ENCODE measurements around the gene DDR2.
"Not testable (repeated sequence)": the region's sequence is repeated elsewhere in the genome, so short reads cannot be mapped to it uniquely, and the experiment has no call there.

DDR2 gene

DNA sequence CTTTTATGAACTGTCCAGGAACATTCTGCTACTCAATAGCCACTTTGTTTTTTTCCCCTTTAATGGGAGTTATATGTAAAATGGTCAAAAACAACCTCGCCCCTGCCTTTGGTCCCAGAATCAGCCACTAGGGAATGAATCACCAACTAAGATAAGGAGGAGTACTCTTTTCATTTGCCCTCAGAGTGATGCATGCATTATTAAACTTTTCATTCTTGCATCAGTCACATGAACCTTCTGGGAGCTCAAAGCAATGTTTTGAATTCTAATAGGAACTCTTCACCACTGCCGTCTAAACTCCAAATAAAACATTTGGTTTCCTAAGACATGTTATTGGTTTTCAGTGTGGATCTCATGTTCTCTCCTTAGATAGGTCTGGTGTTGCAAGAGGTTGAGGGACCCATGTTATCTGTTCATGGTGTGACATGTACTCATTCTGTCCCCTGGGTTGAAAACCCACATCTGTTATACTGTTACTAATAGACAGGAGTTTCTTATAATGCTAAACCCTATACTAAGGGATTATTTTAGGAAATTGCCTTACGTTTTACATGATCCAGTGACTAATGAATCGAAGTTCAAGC, 140.4 kb downstream of the DDR2 start:
- DNase-seq (ENCODE audit: low read depth in 2 of 2) = no peak

DNA sequence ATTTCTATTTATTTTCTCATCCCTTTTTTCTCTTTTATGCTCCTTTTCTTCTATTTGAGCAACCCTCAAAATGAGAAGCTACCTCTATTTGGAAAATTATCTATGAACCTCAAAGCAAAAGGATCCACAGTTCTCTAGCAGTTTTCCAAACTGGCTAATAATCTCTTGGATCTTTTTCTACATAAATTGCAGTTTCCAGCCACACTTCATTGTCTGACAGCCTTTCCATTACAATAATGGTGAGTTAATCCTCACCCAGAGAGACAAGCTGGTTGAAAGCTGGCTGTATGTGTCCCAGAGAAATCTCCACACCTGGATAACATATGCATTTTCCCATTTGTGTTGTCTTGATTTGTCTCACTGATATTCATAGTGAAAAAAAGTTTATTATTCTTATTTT, 141.7 kb downstream of the DDR2 start:
- DNase-seq (ENCODE audit: low read depth in 2 of 2) = no peak

- no peak for DNase-seq (ENCODE audit: low read depth in 2 of 2)
These were observed 146.8 kb downstream of the DDR2 start for GRCh38 chr1:162779043-162779442.

GRCh38 chr1:162782671-162783070, 150.4 kb downstream of the DDR2 start:
- DNase-seq (ENCODE audit: low read depth in 2 of 2) = no peak

GRCh38 chr1:162784926-162785325, 152.7 kb downstream of the DDR2 start:
- not testable (repeated sequence) for DNase-seq (ENCODE audit: low read depth in 2 of 2)

GRCh38 chr1:162788783-162789182, 156.5 kb downstream of the DDR2 start:
- not testable (repeated sequence) for DNase-seq (ENCODE audit: low read depth in 2 of 2)

- peak; percentile 42 to 58 for DNase-seq (ENCODE audit: low read depth in 2 of 2)
These were observed 158.2 kb downstream of the DDR2 start, which contains the start of gene HSD17B7 for GRCh38 chr1:162790303-162790984. TSS of gene HSD17B7 (plus strand) at chr1:162790702. CDS start at chr1:162790801, 99 bp downstream.

DNA sequence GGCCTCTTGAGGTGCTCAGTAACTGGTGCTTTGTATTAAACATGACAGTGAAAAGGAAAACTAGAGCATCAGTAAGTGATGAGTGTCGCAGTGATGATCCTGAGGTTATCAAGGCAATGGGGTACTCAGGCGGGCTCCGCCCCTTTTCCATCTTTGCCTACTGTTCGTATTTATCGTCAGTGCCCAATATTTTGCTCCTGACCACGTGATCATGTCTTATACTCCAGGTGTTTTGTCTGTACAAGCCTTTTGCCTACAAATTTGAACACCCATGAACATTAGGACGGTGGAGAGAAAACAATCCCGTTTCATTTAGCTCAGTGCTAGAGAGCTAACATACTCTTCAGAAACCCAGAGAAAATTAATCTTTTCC, 158.7 kb downstream of the DDR2 start:
- DNase-seq (ENCODE audit: low read depth in 2 of 2) = not testable (repeated sequence)

DNA sequence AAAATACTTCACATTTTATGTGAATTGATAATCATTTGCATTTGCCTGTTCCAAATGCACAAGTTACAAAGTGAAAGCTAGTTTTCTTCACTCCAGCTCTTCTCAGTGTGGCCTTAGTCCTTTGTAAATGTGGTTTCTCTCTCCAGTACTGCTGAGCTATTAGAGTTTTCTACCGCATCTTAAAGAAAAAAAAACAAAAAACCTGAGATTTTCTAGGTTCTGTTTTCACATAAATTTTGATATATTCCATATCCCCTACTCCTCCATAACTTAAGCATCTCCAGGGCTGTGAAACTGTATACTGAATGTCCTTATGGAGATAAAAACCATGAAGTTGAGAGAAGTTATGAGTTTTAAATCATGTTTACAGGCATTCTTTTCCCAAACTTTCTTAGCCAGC, 162.0 kb downstream of the DDR2 start:
- DNase-seq (ENCODE audit: low read depth in 2 of 2) = not testable (repeated sequence)

DNA sequence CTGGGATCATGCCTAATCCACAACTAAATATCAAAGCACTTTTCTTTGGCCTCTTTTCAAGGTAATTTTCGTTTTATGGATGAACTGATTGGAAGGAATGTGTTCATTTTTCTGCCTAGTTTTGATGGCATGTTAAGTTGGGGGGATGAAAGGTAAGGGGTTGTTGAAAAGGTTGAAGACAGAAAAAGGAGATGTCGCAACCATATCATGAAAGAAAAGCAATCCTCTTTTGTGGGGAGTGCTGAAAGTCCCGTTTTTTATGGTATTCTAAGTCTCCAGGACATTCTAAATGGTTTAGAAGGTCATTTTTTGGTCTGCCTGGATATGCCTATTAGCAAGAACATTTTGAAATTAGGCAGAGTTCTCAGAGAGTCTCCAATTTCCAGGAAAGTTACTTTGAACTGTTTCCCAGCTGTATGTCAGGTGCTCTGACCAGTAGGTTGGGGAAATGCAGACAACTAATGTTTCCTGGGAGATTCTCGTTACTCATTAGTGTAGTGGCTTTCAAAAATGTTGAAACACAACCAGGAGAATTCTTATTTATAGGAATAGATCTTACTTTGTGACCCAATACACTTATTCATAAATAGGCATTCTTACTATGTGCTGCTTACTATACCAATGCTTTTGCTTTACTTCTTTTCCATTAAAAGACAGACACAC, 164.5 kb downstream of the DDR2 start:
- not testable (repeated sequence) for DNase-seq (ENCODE audit: low read depth in 2 of 2)

DNA sequence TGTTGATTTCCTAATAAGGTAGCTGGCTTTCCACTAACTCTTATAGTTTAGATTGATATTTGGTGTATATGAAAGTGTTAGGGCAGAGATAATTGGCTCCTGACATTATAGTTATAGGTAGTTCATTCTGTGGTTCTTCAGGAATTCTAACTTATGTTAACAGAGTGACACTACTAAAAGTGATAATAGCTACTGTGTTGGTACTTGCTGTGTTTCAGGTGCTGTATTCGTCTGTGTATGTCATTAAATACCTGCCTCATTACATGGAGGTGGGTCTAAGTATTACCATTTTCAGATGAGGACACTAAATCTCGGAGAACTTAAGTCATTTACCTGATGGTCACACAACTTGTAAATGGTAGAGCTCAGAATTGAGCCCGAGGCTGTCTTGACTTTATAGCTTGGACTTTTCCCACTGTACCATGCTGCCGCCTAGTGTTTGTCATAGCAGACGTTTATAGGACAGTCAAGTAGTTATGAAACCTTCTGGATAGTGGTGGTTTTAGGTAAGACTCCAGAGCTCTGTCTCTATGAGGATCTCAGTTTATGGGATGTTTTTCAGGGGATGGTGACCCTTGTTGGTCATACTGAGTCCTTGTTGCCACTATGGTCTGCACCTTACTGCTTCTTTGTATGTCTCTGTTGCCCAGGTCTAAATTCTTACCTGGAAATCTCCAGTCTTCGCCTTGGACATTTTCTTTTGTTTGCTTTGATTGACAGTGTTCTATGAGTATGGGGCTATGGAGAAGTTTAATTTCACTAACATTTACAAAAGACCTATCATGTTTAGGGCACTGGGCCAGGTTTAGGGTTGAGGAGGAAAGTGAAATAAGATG, 167.9 kb downstream of the DDR2 start:
- DNase-seq (ENCODE audit: low read depth in 2 of 2) = not testable (repeated sequence)

- DNase-seq (ENCODE audit: low read depth in 2 of 2) = not testable (repeated sequence)
These were observed 175.2 kb downstream of the DDR2 start for GRCh38 chr1:162807503-162807902.

DNA sequence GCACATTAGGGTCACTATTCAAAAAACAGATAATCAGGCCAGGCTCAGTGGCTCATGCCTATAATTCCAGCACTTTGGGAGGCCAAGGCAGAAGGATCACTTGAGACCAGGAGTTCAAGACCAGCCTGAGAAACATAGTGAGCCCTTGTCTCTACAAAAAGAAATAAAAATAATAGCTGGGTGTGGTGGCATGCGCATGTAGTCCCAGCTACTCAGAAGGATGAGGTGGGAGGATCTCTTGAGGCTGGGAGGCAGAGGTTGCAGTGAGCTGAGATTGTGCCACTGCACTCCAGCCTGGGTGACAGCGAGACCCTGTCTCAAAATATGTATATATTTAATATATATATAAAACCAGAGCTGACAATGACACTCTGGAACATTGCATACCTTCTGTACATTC, 180.1 kb downstream of the DDR2 start:
- DNase-seq (ENCODE audit: low read depth in 2 of 2) = not testable (repeated sequence)

DNA sequence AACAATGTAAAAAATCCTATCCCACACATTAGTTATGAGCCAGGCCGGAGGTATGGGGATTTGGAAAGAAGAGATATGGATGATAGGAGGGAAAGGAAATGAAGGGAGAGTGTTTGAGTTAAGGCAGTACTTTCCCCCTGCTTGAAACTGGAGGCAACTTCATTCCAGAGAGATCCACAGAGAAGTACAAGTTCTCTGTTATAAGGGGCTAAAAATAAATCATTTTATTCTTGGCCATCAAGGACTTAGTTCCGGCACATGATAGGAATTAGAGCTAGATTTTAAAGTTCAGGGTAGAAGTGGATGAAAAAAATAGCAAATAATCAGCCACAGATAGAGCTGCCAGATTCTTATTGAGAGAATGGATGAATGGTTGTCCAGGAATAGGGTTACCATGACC, 185.9 kb downstream of the DDR2 start:
- not testable (repeated sequence) for DNase-seq (ENCODE audit: low read depth in 2 of 2)

- not testable (repeated sequence) for DNase-seq (ENCODE audit: low read depth in 2 of 2)
These were observed 186.4 kb downstream of the DDR2 start for GRCh38 chr1:162818666-162819065.

DNA sequence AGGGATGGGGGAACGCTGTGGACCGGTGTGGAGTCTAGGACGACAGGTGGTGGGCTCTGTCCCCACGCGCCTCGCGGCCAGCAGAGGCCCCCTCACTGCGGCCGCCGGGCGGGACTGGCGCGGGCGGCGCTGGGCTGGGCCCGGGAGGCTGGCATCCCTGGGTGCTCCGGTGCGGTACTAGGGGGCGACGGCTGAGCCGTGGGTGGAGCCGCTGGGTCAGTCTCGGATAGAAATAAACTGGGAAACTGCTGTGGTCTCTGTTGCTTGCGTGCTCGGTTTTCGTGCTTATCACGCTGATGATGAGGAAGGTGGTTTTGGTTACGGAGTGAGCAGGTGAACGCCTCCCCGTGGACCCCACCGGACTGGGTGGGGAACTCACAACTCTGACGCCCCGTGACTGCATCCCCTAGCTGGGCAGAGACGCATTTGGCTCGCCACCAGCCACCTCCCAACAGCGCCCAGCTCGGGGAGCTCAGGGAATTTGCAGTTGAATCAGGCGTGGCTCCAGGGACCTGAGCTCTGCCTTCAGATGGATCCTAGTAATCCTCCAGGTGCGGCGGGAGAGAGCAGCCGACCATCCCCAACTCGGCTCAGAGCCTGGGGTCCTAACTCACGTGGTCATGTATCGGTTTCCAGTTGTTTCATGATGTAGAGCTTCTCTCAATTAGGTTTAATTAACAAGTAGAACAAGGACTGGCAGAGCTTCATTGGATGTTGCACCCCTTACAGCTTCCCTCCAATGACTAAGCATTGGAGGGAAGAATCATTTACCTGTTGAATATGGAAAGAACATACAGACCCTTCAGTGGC, 190.3 kb downstream of the DDR2 start:
- DNase-seq (ENCODE audit: low read depth in 2 of 2) = no peak

GRCh38 chr1:162823231-162823630, 191.0 kb downstream of the DDR2 start:
- no peak for DNase-seq (ENCODE audit: low read depth in 2 of 2)

DNA sequence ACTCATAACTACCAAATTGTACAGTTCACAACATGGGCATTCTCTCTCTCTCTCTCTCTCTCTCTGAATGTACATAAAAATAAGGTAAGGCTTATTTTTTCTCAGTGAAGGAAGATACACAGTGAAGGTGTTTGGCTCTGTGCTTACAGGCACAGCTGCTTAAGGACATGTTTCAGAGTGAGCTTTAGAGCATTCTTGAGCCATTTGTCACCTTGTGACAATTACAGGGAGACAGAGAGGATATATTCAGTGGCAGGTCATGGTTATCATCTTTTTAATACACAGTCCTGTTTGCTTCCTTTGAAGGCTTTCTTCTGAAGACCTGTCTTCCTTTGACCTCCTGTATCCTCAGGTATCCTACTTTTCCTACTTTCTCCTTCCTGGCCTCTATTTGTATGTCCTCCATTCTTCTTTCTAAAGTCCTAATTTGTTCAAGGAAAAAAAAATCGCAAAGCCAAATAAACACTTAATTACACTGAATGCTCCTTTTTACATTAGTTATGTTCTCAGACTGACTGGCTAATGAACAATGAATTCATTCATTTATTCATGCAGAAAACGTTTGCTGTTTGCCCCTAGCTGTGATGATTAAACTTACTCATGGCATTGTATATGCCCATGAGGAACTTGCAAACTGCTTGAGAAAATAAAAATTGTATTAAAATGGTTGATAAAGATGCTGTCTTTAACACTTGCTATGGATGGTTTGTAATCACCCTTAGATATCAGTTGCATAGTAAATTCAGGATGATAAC, 191.7 kb downstream of the DDR2 start:
- no peak for DNase-seq (ENCODE audit: low read depth in 2 of 2)

GRCh38 chr1:162829268-162829667, 197.0 kb downstream of the DDR2 start:
- DNase-seq (ENCODE audit: low read depth in 2 of 2) = no peak

GRCh38 chr1:162832470-162832869, 200.2 kb downstream of the DDR2 start:
- DNase-seq (ENCODE audit: low read depth in 2 of 2) = no peak

Data from stimulated activated CD4-positive, alpha-beta T cell treated with anti-CD3 and anti-CD28 coated beads, Interleukin-1b, Interleukin-23, amount 100 ng/mL, for 4 hours (primary cell).